AG04449 (cell line): Measurements from ENCODE around the gene GOLPH3.
"Not testable (repeated sequence)": the region's sequence is repeated elsewhere in the genome, so short reads cannot be mapped to it uniquely, and the experiment has no call there.

Experiments
- CTCF ChIA-PET: fragments of 350-600 bp; formaldehyde crosslinking; extraction: SDS; loops from one replicate; lab custom pipeline; 2021; ENCODE audit warnings: antibody characterized with exemption; lab: Yijun Ruan, JAX
- POLR2A ChIA-PET: fragments of 400-600, 350-600 bp; formaldehyde crosslinking; extraction: SDS; loops from one replicate; lab custom pipeline; 2020; ENCODE audit warnings: antibody characterized with exemption, inconsistent platforms; lab: Yijun Ruan, JAX
- DNase-seq: peaks from one replicate; pipeline ENCODE4 v3.0.0-alpha.2; 2010; ENCODE audit warnings: low read depth, low spot score
- H3K4me3 ChIP-seq: 2 replicates; pipeline ENCODE4 v1.5.1; 2011; ENCODE audit warnings: low read depth, mild to moderate bottlenecking, control low read depth, low read length
- CTCF ChIP-seq: IDR thresholded peaks from one replicate; pipeline ENCODE4 v1.5.1; 2011; ENCODE audit warnings: mild to moderate bottlenecking, moderate library complexity, low read length, control low read depth, inconsistent platforms; ENCODE audit not compliant: insufficient read depth; ENCODE audit errors: missing control alignments

Gene GOLPH3

GRCh38 chr5:32174011-32174870, at the start of gene GOLPH3:
Gene GOLPH3 (minus strand): TSS chr5:32174319. CDS start chr5:32174034, 285 bp downstream.
- ChIA-PET CTCF (interaction anchor here (2.2 kb wide), 1 partner anchor 57 kb away, joined by 10 read pairs; no protein-coding TSS in a partner anchor), POLR2A (interaction anchor here (0.8 to 1.3 kb wide), 4 partner anchors 16 to 58 kb away, joined by 3 read pairs; no protein-coding TSS in a partner anchor)
- DNase-seq, result no peak
- H3K4me3 ChIP-seq, result peak within 1 kb of the TSS; percentile 87
- TF ChIP-seq CTCF, result no peak

GRCh38 chr5:32222723-32223470, 48.8 kb upstream of the GOLPH3 start:
- ChIA-PET CTCF (interaction anchor here (1.6 to 5.7 kb wide), 3 partner anchors 10 to 107 kb away, joined by 3 to 37 read pairs (median 8); no protein-coding TSS in a partner anchor), POLR2A (no interaction called here)
- no peak for DNase-seq
- no peak overlapping the region for H3K4me3 ChIP-seq
- no peak for TF ChIP-seq CTCF

GRCh38 chr5:32217886-32218396, 43.8 kb upstream of the GOLPH3 start:
- ChIA-PET POLR2A (no interaction called here), CTCF (no interaction called here)
- no peak overlapping the region for H3K4me3 ChIP-seq
- DNase-seq, result no peak
- no peak for TF ChIP-seq CTCF

GRCh38 chr5:32214344-32214743, 40.2 kb upstream of the GOLPH3 start:
- CTCF ChIA-PET, result interaction anchor here (0.9 kb wide), 1 partner anchor 17 kb away, joined by 4 read pairs; no protein-coding TSS in a partner anchor
- POLR2A ChIA-PET, H3K4me3 ChIP-seq, DNase-seq: not testable (repeated sequence)

- H3K4me3 ChIP-seq, result no peak overlapping the region
- CTCF ChIA-PET, result no interaction called here
- no peak for TF ChIP-seq CTCF
- POLR2A ChIA-PET, result no interaction called here
- no peak for DNase-seq
These were observed 36.0 kb upstream of the GOLPH3 start for GRCh38 chr5:32210151-32210550.

- CTCF ChIA-PET, H3K4me3 ChIP-seq, DNase-seq, POLR2A ChIA-PET: not testable (repeated sequence)
These were observed 34.7 kb upstream of the GOLPH3 start for GRCh38 chr5:32208837-32209236.

- DNase-seq, result no peak
- H3K4me3 ChIP-seq, result no peak overlapping the region
- TF ChIP-seq CTCF, result no peak
- CTCF ChIA-PET, result interaction anchor here (1.6 kb wide), 1 partner anchor 26 kb away, joined by 4 read pairs; no protein-coding TSS in a partner anchor
- POLR2A ChIA-PET, result no interaction called here
These were observed 33.2 kb upstream of the GOLPH3 start for GRCh38 chr5:32207355-32207634.
